IMR-90 (cell line): ENCODE measurements around the gene RNU1-1. TPM values are rescaled to one million over a fixed set of nuclear protein-coding genes. Genes with fewer than 3 reads are reported as not detected.

Experiments
- ATAC-seq: fragments of 200-7000 bp; cut with Tn5 transposase; 2 replicates; pipeline ENCODE4 v1.9.1; 2020; ENCODE audit warnings: low read depth, mild to moderate bottlenecking, moderate library complexity
- BruUV-seq: library from RNA; stranded (reverse); fragments of 400-500 nt; replicated peaks from 2 replicates; lab custom pipeline; 2021; lab: Mats Ljungman, UMichigan
- CTCF ChIA-PET: fragments of 300-600 bp; formaldehyde crosslinking; extraction: SDS; loops from one replicate; lab custom pipeline; 2021; ENCODE audit warnings: antibody characterized with exemption; lab: Yijun Ruan, JAX
- POLR2A ChIA-PET: fragments of 300-600 bp; sonication (Branson Sonifier 250); formaldehyde crosslinking; loops from one replicate; lab custom pipeline; 2022; ENCODE audit warnings: antibody characterized with exemption; ENCODE audit not compliant: unreplicated experiment; lab: Charles Lee
- DNase-seq: peaks from one replicate; pipeline ENCODE4 v3.0.0; 2013
- H2AFZ ChIP-seq: replicated peaks from 2 replicates; pipeline ENCODE3; 2013; ENCODE audit warnings: low read length, mild to moderate bottlenecking; ENCODE audit not compliant: poor library complexity
- H2AK5ac ChIP-seq: 2 replicates; pipeline ENCODE4 v1.6.1; 2013; ENCODE audit warnings: low read depth, low read length, inconsistent platforms
- H2AK9ac ChIP-seq: replicated peaks from 2 replicates; pipeline ENCODE3; 2013; ENCODE audit warnings: mild to moderate bottlenecking, low read depth, low read length, moderate library complexity; ENCODE audit not compliant: poor library complexity
- H2BK120ac ChIP-seq: 2 replicates; pipeline ENCODE4 v1.6.1; 2013; ENCODE audit warnings: low read depth, low read length, inconsistent platforms
- H2BK15ac ChIP-seq: 3 replicates; pipeline ENCODE4 v1.6.1; 2013; ENCODE audit warnings: low read depth, low read length, inconsistent platforms
- H2BK20ac ChIP-seq: 2 replicates; pipeline ENCODE4 v1.6.1; 2013; ENCODE audit warnings: low read depth, mild to moderate bottlenecking, inconsistent platforms, low read length, moderate library complexity
- H2BK5ac ChIP-seq: 2 replicates; pipeline ENCODE4 v1.6.1; 2013; ENCODE audit warnings: mild to moderate bottlenecking, low read depth, low read length, inconsistent platforms; ENCODE audit not compliant: poor library complexity, severe bottlenecking
- H3K14ac ChIP-seq: replicated peaks from 2 replicates; pipeline ENCODE4 v1.6.1; 2013; ENCODE audit warnings: low read depth, low read length, inconsistent platforms
- H3K18ac ChIP-seq: 2 replicates; pipeline ENCODE4 v1.6.1; 2013; ENCODE audit warnings: low read depth, low read length, control low read depth
- H3K23ac ChIP-seq: 2 replicates; pipeline ENCODE4 v1.6.1; 2013; ENCODE audit warnings: low read depth, low read length, inconsistent platforms
- H3K27ac ChIP-seq: 2 replicates; pipeline ENCODE4 v1.5.1; 2013; ENCODE audit warnings: mild to moderate bottlenecking, control low read depth, low read length; ENCODE audit not compliant: insufficient read depth
- H3K27me3 ChIP-seq: 2 replicates; pipeline ENCODE4 v1.6.1; 2013; ENCODE audit warnings: low read length; ENCODE audit not compliant: control insufficient read depth, insufficient read depth
- H3K36me3 ChIP-seq: 2 replicates; pipeline ENCODE4 v1.6.1; 2013; ENCODE audit warnings: low read length, mixed read lengths; ENCODE audit not compliant: control insufficient read depth, insufficient read depth
- H3K4ac ChIP-seq: 2 replicates; pipeline ENCODE4 v1.6.1; 2013; ENCODE audit warnings: low read depth, low read length, inconsistent platforms
- H3K4me1 ChIP-seq: 2 replicates; pipeline ENCODE4 v1.6.1; 2013; ENCODE audit warnings: low read length, mixed read lengths; ENCODE audit not compliant: control insufficient read depth, insufficient read depth
- H3K4me2 ChIP-seq: 2 replicates; pipeline ENCODE4 v1.6.1; 2013; ENCODE audit warnings: low read depth, mild to moderate bottlenecking, control low read depth, low read length, moderate library complexity
- H3K4me3 ChIP-seq: 2 replicates; pipeline ENCODE4 v1.5.1; 2013; ENCODE audit warnings: low read depth, mild to moderate bottlenecking, control low read depth, low read length, moderate library complexity; ENCODE audit not compliant: insufficient read depth
- H3K56ac ChIP-seq: 2 replicates; pipeline ENCODE4 v1.6.1; 2013; ENCODE audit warnings: low read length, inconsistent platforms; ENCODE audit not compliant: insufficient read depth; ENCODE audit errors: extremely low read depth
- H3K79me1 ChIP-seq, 2 experiments: 2 replicates each; pipeline ENCODE4 v1.6.1; 2013; ENCODE audit warnings: low read length in 2 of 2, inconsistent platforms in 1 of 2, low read depth in 1 of 2
- H3K9ac ChIP-seq: 2 replicates; pipeline ENCODE4 v1.6.1; 2013; ENCODE audit warnings: low read depth, low read length, control low read depth
- H3K9me1 ChIP-seq: 2 replicates; pipeline ENCODE4 v1.6.1; 2013; ENCODE audit warnings: low read length, inconsistent platforms; ENCODE audit not compliant: insufficient read depth
- H3K9me3 ChIP-seq: 2 replicates; pipeline ENCODE4 v1.6.1; 2013; ENCODE audit warnings: low read length; ENCODE audit not compliant: control insufficient read depth, insufficient read depth
- H4K20me1 ChIP-seq: 2 replicates; pipeline ENCODE4 v1.6.1; 2013; ENCODE audit warnings: low read length, inconsistent platforms; ENCODE audit not compliant: insufficient read depth
- H4K5ac ChIP-seq: 2 replicates; pipeline ENCODE4 v1.6.1; 2013; ENCODE audit warnings: mild to moderate bottlenecking, low read depth, low read length, control low read depth
- H4K8ac ChIP-seq, 2 experiments: 2 replicates each; pipeline ENCODE4 v1.6.1; 2013; ENCODE audit warnings: low read depth in 2 of 2, low read length in 2 of 2, control low read depth in 1 of 2, inconsistent platforms in 1 of 2
- H4K91ac ChIP-seq: 2 replicates; pipeline ENCODE4 v1.6.1; 2013; ENCODE audit warnings: low read depth, low read length, inconsistent platforms; ENCODE audit not compliant: insufficient read depth
- BHLHE40 ChIP-seq: fragments of 150-350 bp; IDR thresholded peaks from 2 replicates; pipeline ENCODE4 v1.6.1; 2016; ENCODE audit warnings: mild to moderate bottlenecking, low read depth, low read length
- CEBPB ChIP-seq: IDR thresholded peaks from 2 replicates; pipeline ENCODE4 v1.6.1; 2012; ENCODE audit warnings: low read depth, low read length, improper control_type of control experiment
- CHD1 ChIP-seq: IDR thresholded peaks from 2 replicates; pipeline ENCODE4 v1.6.1; 2012; ENCODE audit warnings: low read depth, low read length, improper control_type of control experiment
- CTCF ChIP-seq: conservative IDR thresholded peaks from 2 replicates; pipeline ENCODE4 v1.5.1; 2012; ENCODE audit warnings: mild to moderate bottlenecking, low read depth, low read length, improper control_type of control experiment
- ELK1 ChIP-seq: fragments of 150-350 bp; IDR thresholded peaks from 2 replicates; pipeline ENCODE4 v1.6.1; 2016; ENCODE audit warnings: low read depth, mild to moderate bottlenecking, low read length, moderate library complexity, borderline replicate concordance
- FOS ChIP-seq: fragments of 150-350 bp; IDR thresholded peaks from 2 replicates; pipeline ENCODE4 v1.6.1; 2016; ENCODE audit warnings: low read depth, low read length
- MAFK ChIP-seq: IDR thresholded peaks from 2 replicates; pipeline ENCODE4 v1.6.1; 2012; ENCODE audit warnings: low read depth, low read length, improper control_type of control experiment
- MAZ ChIP-seq: IDR thresholded peaks from 2 replicates; pipeline ENCODE4 v1.6.1; 2012; ENCODE audit warnings: low read depth, mild to moderate bottlenecking, low read length, improper control_type of control experiment, moderate library complexity, borderline replicate concordance
- MXI1 ChIP-seq: IDR thresholded peaks from 2 replicates; pipeline ENCODE4 v1.6.1; 2012; ENCODE audit warnings: low read depth, mild to moderate bottlenecking, low read length, moderate library complexity, borderline replicate concordance
- NFE2L2 ChIP-seq: fragments of 150-350 bp; IDR thresholded peaks from 2 replicates; pipeline ENCODE4 v1.6.1; 2016; ENCODE audit warnings: low read depth, mild to moderate bottlenecking, low read length
- POLR2A ChIP-seq: IDR thresholded peaks from 2 replicates; pipeline ENCODE4 v1.6.1; 2012; ENCODE audit warnings: mild to moderate bottlenecking, low read depth, low read length
- RAD21 ChIP-seq: IDR thresholded peaks from 2 replicates; pipeline ENCODE4 v1.6.1; 2012; ENCODE audit warnings: low read length, improper control_type of control experiment
- RCOR1 ChIP-seq: IDR thresholded peaks from 2 replicates; pipeline ENCODE4 v1.6.1; 2012; ENCODE audit warnings: mild to moderate bottlenecking, low read length, improper control_type of control experiment; ENCODE audit not compliant: insufficient replicate concordance
- RFX5 ChIP-seq: IDR thresholded peaks from 2 replicates; pipeline ENCODE4 v1.8.0; 2012; ENCODE audit warnings: low read depth, mild to moderate bottlenecking, low read length, moderate library complexity
- SMC3 ChIP-seq: fragments of 150-350 bp; IDR thresholded peaks from 2 replicates; pipeline ENCODE4 v1.6.1; 2016; ENCODE audit warnings: low read depth, mild to moderate bottlenecking, antibody characterized with exemption, low read length, moderate library complexity
- USF2 ChIP-seq: fragments of 150-350 bp; IDR thresholded peaks from 2 replicates; pipeline ENCODE4 v1.6.1; 2017; ENCODE audit warnings: mild to moderate bottlenecking, antibody characterized with exemption, low read length, low read depth
- WGBS, 2 experiments: methylation state at CpG; one replicate each; pipeline versions ENCODE4 v1.1.5 to v1.1.7; 2013; ENCODE audit warnings: missing lambda C conversion rate in 2 of 2; ENCODE audit not compliant: insufficient read length in 1 of 2; ENCODE audit errors: extremely low coverage in 2 of 2; 5-methylcytosine and 5-hydroxymethylcytosine counted together
- dilution Hi-C: fragments of 300-500 bp; cut with HindIII; formaldehyde crosslinking; loops from one replicate; pipeline ENCODE4 v1.14.3; 2018; ENCODE audit warnings: low sequenced_read_pairs; ENCODE audit not compliant: unreplicated experiment
- in situ Hi-C: fragments of 300-500 bp; cut with MboI; formaldehyde crosslinking; loops from 3 replicates; pipeline ENCODE4 v1.14.3; 2019; ENCODE audit warnings: low sequenced_read_pairs, inconsistent platforms, mixed read lengths
- intact Hi-C: fragments of 100-400 bp; cut with micrococcal nuclease; formaldehyde crosslinking; loops from 2 replicates; pipeline ENCODE4 v1.10.0; 2022
- polyA plus RNA-seq, 3 experiments: library from polyadenylated mRNA; depleted of rRNA; stranded (reverse); fragments of >200 nt; gene quantifications; 2 replicates each; pipeline ENCODE4 v1.2.3, GENCODE V29; 2012; ENCODE audit warnings: low replicate concordance in 1 of 3
- total RNA-seq: library from RNA; depleted of rRNA; stranded (reverse); fragments of >200 nt; gene quantifications from 2 replicates; pipeline ENCODE4 v1.2.3, GENCODE V29; 2012

Gene RNU1-1
- total and polyA plus RNA-seq, 2 of the 4 experiments (the other 2 are of a cell fraction), result under 0.01 TPM; not detected in 1

- H2AFZ ChIP-seq, result no peak overlapping the region
- H3K36me3 ChIP-seq, result no peaks in the 10 kb centered on the region
- H2BK5ac ChIP-seq, result no peak overlapping the region
- no peak overlapping the region for H4K8ac ChIP-seq
- no peak overlapping the region for H2BK120ac ChIP-seq
- H2AK5ac ChIP-seq, result no peak overlapping the region
- BruUV-seq, result no TSS peak
- H3K27ac ChIP-seq, result no peak overlapping the region
- H2BK15ac ChIP-seq, result no peak overlapping the region
- no peak overlapping the region for H3K4me3 ChIP-seq
- H3K27me3 ChIP-seq, result no peaks in the 10 kb centered on the region; the same call in 1 of the 2 replicates
- H3K56ac ChIP-seq, result no peak overlapping the region
- no CpG with 5 or more reads among the region's 2 CpGs for WGBS, 2 experiments
- no peak overlapping the region for H3K23ac ChIP-seq
- H2AK9ac ChIP-seq, result no peak overlapping the region
- DNase-seq (no peak), ATAC-seq (no peak)
- in situ Hi-C loops (no loop called here), intact Hi-C loops (no loop called here), dilution Hi-C loops (no loop called here)
- peaks cover 3% of the 10 kb centered on the region for H3K9me3 ChIP-seq
- no peak overlapping the region for H4K5ac ChIP-seq
- no peak overlapping the region for H3K4me2 ChIP-seq
- H2BK20ac ChIP-seq, result no peak overlapping the region
- no peaks in the 10 kb centered on the region for H4K20me1 ChIP-seq
- ChIA-PET POLR2A (no interaction called here), CTCF (no interaction called here)
- H3K9me1 ChIP-seq, result no peaks in the 10 kb centered on the region
- no peak overlapping the region for H4K91ac ChIP-seq
- no peak overlapping the region for H3K4ac ChIP-seq
- no peak for TF ChIP-seq BHLHE40
- no peak for TF ChIP-seq FOS
- no peak for TF ChIP-seq CTCF
- no peak for TF ChIP-seq CEBPB
- TF ChIP-seq RCOR1, result no peak
- no peak for TF ChIP-seq MXI1
- no peak for TF ChIP-seq NFE2L2
- no peak for TF ChIP-seq MAZ
- no peak for TF ChIP-seq ELK1
- TF ChIP-seq SMC3, result no peak
- no peak for TF ChIP-seq POLR2A
- TF ChIP-seq CHD1, result no peak
- TF ChIP-seq MAFK, result no peak
- TF ChIP-seq RAD21, result no peak
- no peak for TF ChIP-seq USF2
- TF ChIP-seq RFX5, result no peak
- H3K14ac ChIP-seq, result no peak overlapping the region
- no peaks in the 10 kb centered on the region for H3K4me1 ChIP-seq
- no peak overlapping the region for H3K18ac ChIP-seq
- H3K9ac ChIP-seq, result no peak overlapping the region
- peaks cover 0 to 7% of the 10 kb centered on the region in 2 experiments; a peak in 1 of 4 replicates for H3K79me1 ChIP-seq
These were observed 10.6 kb downstream of the RNU1-1 start for GRCh38 chr1:16503494-16503893.
